GM21447 (cell line): Measurements from ENCODE around the gene ADAT1.

Experiments
- ATAC-seq: cut with Tn5 transposase; IDR thresholded peaks from one replicate; pipeline ENCODE4 v1.9.1; 2021; ENCODE audit not compliant: unreplicated experiment

Gene ADAT1

GRCh38 chr16:75578212-75578611 is 44.9 kb downstream of the ADAT1 start:
- no peak for ATAC-seq

- peak; percentile 64 for ATAC-seq
These were observed 46.7 kb downstream of the ADAT1 start for GRCh38 chr16:75576384-75576811.

- ATAC-seq: no peak
These were observed 47.1 kb downstream of the ADAT1 start for GRCh38 chr16:75575958-75576357.

GRCh38 chr16:75573955-75574354 is 49.1 kb downstream of the ADAT1 start:
- ATAC-seq: no peak

GRCh38 chr16:75572864-75573542 is 50.1 kb downstream of the ADAT1 start:
- ATAC-seq: no peak

GRCh38 chr16:75570396-75571065 is 52.5 kb downstream of the ADAT1 start:
- ATAC-seq: no peak

GRCh38 chr16:75567911-75568310 is 55.2 kb downstream of the ADAT1 start:
- no peak for ATAC-seq

GRCh38 chr16:75566758-75567255 is 56.3 kb downstream of the ADAT1 start:
- ATAC-seq: no peak

- ATAC-seq: peak; percentile 63
These were observed 56.9 kb downstream of the ADAT1 start, which contains the start of gene GABARAPL2 for GRCh38 chr16:75566040-75566757. Gene GABARAPL2 (plus strand): TSS chr16:75566379. CDS start chr16:75566487, 108 bp downstream.

- ATAC-seq: peak; percentile 15
These were observed 57.4 kb downstream of the ADAT1 start for GRCh38 chr16:75565640-75566039.

GRCh38 chr16:75559564-75560372 is 63.3 kb downstream of the ADAT1 start:
- ATAC-seq: no peak

- ATAC-seq: no peak
These were observed 64.2 kb downstream of the ADAT1 start for GRCh38 chr16:75558846-75559401.

GRCh38 chr16:75556431-75556950 is 66.6 kb downstream of the ADAT1 start:
- ATAC-seq: no peak

GRCh38 chr16:75555707-75556430 is 67.2 kb downstream of the ADAT1 start, which contains the start of gene TMEM231:
Gene TMEM231 (minus strand): TSS chr16:75556252. CDS start chr16:75556209, 43 bp downstream.
- peak; percentile 96 for ATAC-seq

- peak; percentile 37 for ATAC-seq
These were observed 67.8 kb downstream of the ADAT1 start for GRCh38 chr16:75555213-75555706.

GRCh38 chr16:75552951-75553350 is 70.1 kb downstream of the ADAT1 start:
- no peak for ATAC-seq

GRCh38 chr16:75550211-75550662 is 72.8 kb downstream of the ADAT1 start:
- ATAC-seq: peak; percentile 88
